NCI-H1092 treated with DMSO at 0.1 percent for 48 hours (cell line): Measurements from ENCODE around the gene KCNC1.

Experiments
- DNase-seq: peaks from one replicate; lab custom pipeline; 2025; lab: John Stamatoyannopoulos, UW

KCNC1 gene

DNA sequence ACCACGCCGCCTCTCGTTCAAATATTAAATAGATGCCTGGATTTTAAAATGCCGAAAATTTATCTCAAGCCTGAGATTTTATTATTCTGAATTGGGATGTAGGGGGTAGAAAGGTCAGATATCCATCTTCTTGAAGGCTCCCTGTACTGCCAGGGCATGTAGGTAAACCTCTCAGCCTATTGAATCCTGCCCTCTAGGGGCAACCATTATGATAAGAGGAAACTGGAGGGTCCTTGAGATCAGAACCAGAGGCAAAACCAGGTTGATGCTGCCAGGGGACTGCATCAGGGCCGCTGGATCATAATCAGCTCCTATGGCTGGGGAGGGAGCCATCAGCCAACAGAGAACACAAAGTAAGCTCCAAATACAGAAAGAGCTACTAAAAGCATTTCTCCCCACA lies 92.4 kb downstream of the KCNC1 start:
- peak; percentile 48 for DNase-seq

DNA sequence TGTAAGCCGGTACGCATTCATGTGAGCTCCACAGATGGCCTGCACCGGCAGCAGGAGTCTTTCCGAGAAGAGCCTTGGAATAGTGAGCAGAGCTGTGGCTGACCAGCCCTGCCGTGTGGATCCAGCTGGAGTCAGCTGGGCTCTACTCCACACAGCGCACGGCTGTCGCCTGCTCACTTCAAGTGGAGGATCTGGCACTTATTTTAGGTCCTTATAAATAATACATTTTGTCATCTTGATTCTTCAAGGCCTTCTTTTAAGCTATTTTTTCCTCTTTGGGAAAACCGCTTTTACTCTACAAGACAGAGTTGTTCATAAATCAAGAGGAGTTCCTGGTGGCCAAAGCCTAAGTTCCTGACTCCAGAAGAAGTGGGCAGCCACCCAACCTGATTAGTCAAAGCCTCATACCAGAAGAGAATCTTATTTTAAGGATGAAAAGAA lies 93.8 kb downstream of the KCNC1 start:
- no peak for DNase-seq

DNA sequence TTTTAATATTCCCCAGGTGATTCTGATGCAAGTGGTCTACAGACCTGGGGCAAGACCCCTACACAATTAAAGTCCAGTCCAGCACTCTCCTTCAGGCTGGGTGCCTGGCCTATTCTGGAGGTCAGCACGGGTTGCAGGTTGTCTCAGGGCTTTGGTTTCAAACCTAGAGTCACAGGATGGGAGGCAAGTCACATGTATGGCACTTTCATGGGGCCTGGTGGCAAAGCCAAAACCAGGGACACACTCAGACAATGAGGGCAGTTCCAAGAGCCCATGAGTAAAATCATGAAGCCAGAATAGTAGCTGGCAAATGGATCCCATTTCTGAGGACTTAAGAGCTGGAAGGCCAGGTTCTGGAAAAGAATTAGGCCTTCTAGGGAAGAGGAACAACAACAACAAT lies 96.6 kb downstream of the KCNC1 start:
- no peak for DNase-seq

DNA sequence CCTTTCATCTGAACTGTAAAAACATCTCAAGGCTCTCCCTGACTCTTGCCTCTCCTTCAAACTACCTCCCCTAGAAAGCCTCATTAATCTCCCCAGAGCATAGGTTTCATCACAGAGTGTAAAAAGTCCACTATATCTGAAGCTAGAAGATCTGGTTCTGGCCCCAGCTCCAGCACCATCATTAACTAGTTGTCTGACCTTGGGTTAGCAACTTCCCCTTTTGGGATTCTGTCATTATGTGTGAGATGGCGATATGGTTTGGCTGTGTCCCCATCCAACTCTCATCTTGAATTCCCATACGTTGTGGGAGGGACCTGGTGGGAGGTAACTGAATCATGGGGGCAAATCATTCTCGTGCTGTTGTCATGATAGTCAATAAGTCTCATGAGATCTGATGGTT lies 97.3 kb downstream of the KCNC1 start:
- no peak for DNase-seq
